AG09309 (cell line): ENCODE results near the gene SPINK6.

Experiments used
- DNase-seq: peaks from one replicate; pipeline ENCODE4 v3.0.0-alpha.2; 2010; ENCODE audit warnings: low read depth
- H3K4me3 ChIP-seq: 2 replicates; pipeline ENCODE4 v1.5.1; 2011; ENCODE audit warnings: mild to moderate bottlenecking, low read depth, low read length, moderate library complexity; ENCODE audit not compliant: control insufficient read depth
- CTCF ChIP-seq: IDR thresholded peaks from 2 replicates; pipeline ENCODE4 v1.5.1; 2011; ENCODE audit warnings: mild to moderate bottlenecking, low read depth, low read length, inconsistent platforms; ENCODE audit not compliant: insufficient read depth, control insufficient read depth; ENCODE audit errors: missing control alignments

The SPINK6 gene

GRCh38 chr5:148202531-148203203 is at the start of gene SPINK6:
Gene SPINK6 (plus strand): TSS chr5:148203042. CDS start chr5:148203097, 55 bp downstream.
- TF ChIP-seq CTCF: no peak
- no peak for DNase-seq
- no peak within 1 kb of the TSS for H3K4me3 ChIP-seq

- TF ChIP-seq CTCF: no peak
- no peak overlapping the region for H3K4me3 ChIP-seq
- no peak for DNase-seq
Observed at GRCh38 chr5:148156609-148157008, 46.2 kb upstream of the SPINK6 start.

GRCh38 chr5:148162038-148162437 is 40.8 kb upstream of the SPINK6 start:
- no peak for TF ChIP-seq CTCF
- no peak overlapping the region for H3K4me3 ChIP-seq
- no peak for DNase-seq

DNA sequence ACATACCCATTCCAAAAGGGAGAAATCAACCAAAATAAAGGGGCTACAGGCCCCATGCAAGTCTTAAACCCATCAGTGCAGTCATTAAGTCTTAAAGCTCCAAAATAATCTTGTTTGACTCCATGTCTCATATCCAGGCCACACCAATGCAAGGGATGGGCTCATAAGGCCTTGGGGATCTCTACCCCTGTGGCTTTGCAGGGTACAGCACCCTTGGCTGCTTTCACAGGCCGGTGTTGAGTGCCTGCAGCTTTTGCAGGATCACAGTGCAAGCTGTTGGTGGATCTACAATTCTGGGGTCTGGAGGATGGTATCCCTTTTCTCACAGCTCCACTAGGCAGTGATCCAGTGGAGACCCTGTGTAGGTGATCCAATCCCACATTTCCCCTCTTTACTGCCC is 39.5 kb upstream of the SPINK6 start:
- DNase-seq: no peak
- TF ChIP-seq CTCF: no peak
- no peak overlapping the region for H3K4me3 ChIP-seq

GRCh38 chr5:148166550-148167283 is 36.1 kb upstream of the SPINK6 start:
- no peak overlapping the region for H3K4me3 ChIP-seq
- TF ChIP-seq CTCF: no peak
- DNase-seq: no peak

DNA sequence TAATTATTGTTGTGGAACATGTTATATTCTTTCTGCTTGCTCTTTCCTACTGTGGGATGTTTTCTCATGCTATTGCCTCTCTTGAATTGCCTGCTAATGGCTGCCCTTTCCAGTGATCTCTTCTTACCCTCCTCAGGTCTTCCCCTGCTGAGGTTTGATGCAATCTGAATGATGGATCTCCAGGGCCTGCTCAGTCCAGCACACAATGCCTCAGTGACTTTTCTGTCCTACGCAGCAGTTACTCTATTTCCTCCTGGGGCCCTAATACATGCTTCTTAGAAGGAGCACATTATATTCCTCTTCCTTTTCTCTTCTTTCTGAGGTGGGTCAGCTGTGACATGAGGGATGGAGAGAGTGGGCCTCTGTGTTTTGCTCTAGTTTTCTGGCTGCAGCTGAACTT is 34.6 kb upstream of the SPINK6 start, which contains the start of gene SPINK14:
SPINK14 (plus strand) TSS at position 301 of the 400 bp plus-strand sequence. CDS start 1,187 bp downstream, outside the sequence.
- H3K4me3 ChIP-seq: no peak within 1 kb of the TSS
- no peak for TF ChIP-seq CTCF
- no peak for DNase-seq
